ENCODE data around the gene NQO2.
"Not testable (repeated sequence)": the region's sequence is repeated elsewhere in the genome, so short reads cannot be mapped to it uniquely, and the experiment has no call there.

NQO2 gene

GRCh38 chr6:3026791-3027626 lies 27.3 kb downstream of the NQO2 start:
- POLR2A ChIA-PET = interaction anchor here (1.2 kb wide), 1 partner anchor 37 kb away, joined by 4 read pairs; no protein-coding TSS in a partner anchor
- CTCF ChIA-PET = interaction anchor here (0.6 to 1.5 kb wide), 3 partner anchors 12 to 274 kb away, joined by 3 to 5 read pairs (median 4); no protein-coding TSS in a partner anchor
- Histone ChIP-seq H3K9me3 (ENCODE audit: control insufficient read depth, insufficient read depth, low read depth, low read length) (no peaks in the 10 kb centered on the region), H3K4me1 (ENCODE audit: control insufficient read depth, insufficient read depth, low read length) (no peaks in the 10 kb centered on the region; the same call in 1 of the 2 replicates), H3K36me3 (ENCODE audit: control insufficient read depth in 2 of 2, insufficient read depth in 1 of 2, low read length in 2 of 2) (no peaks in the 10 kb centered on the region), H3K27ac (ENCODE audit: extremely low read depth, low read depth, low read length) (no peak overlapping the region), H3K4me3 (ENCODE audit: low read depth, low read length) (no peak overlapping the region)
- no peak for TF ChIP-seq ZNF175 (tag by site-specific recombination; IDR thresholded peaks at IDR 0.05)
- TF ChIP-seq ATF2 (tag by site-specific recombination; IDR thresholded peaks at IDR 0.05; ENCODE audit: low read depth) = no peak
- TF ChIP-seq ZNF600 (tag by site-specific recombination; IDR thresholded peaks at IDR 0.05) = no peak
- TF ChIP-seq ZNF292 (tag by site-specific recombination; IDR thresholded peaks at IDR 0.05; ENCODE audit: borderline replicate concordance, low read depth) = no peak
- no peak for TF ChIP-seq BCL11A (tag by site-specific recombination; IDR thresholded peaks at IDR 0.05; ENCODE audit: low read depth)
- TF ChIP-seq ZNF274 (IDR thresholded peaks at IDR 0.05; ENCODE audit: low read length) = no peak
- no peak for TF ChIP-seq ZNF274 (tag by site-specific recombination; IDR thresholded peaks at IDR 0.05; ENCODE audit: borderline replicate concordance)
- TF ChIP-seq ZNF645 (tag by site-specific recombination; IDR thresholded peaks at IDR 0.05) = no peak
- no peak for TF ChIP-seq ZNF521 (tag by site-specific recombination; IDR thresholded peaks at IDR 0.05)
- no peak for TF ChIP-seq ZNF785 (tag by site-specific recombination; IDR thresholded peaks at IDR 0.05)
- TF ChIP-seq ZNF311 (tag by site-specific recombination; IDR thresholded peaks at IDR 0.05; ENCODE audit: borderline replicate concordance) = no peak
- no peak for TF ChIP-seq ZNF223 (tag by site-specific recombination; IDR thresholded peaks at IDR 0.05)
- TF ChIP-seq HOXC10 (CRISPR knock-in tag; IDR thresholded peaks at IDR 0.05) = no peak
- no peak for TF ChIP-seq ZNF114 (tag by site-specific recombination; IDR thresholded peaks at IDR 0.05)
- TF ChIP-seq ZBTB7A (tag by site-specific recombination; IDR thresholded peaks at IDR 0.05; ENCODE audit: low read depth) = no peak
- TF ChIP-seq ZNF561 (tag by site-specific recombination; IDR thresholded peaks at IDR 0.05; ENCODE audit: borderline replicate concordance) = no peak
- no peak for TF ChIP-seq ZNF148 (tag by site-specific recombination; IDR thresholded peaks at IDR 0.05; ENCODE audit: borderline replicate concordance)
- TF ChIP-seq REPIN1 (tag by site-specific recombination; IDR thresholded peaks at IDR 0.05; ENCODE audit: low read depth) = no peak
- no peak for TF ChIP-seq ZNF146 (tag by site-specific recombination; IDR thresholded peaks at IDR 0.05)
- TF ChIP-seq ZFP41 (tag by site-specific recombination; IDR thresholded peaks at IDR 0.05; ENCODE audit: borderline replicate concordance) = no peak
- TF ChIP-seq ZNF776 (tag by site-specific recombination; IDR thresholded peaks at IDR 0.05; ENCODE audit: borderline replicate concordance) = no peak

GRCh38 chr6:3028156-3028555 lies 28.5 kb downstream of the NQO2 start:
- CTCF ChIA-PET = interaction anchor here (0.6 kb wide), 1 partner anchor 969 kb away, joined by 3 read pairs; no protein-coding TSS in a partner anchor
- H3K4me3 ChIP-seq (ENCODE audit: low read depth, low read length); H3K9me3 ChIP-seq (ENCODE audit: control insufficient read depth, insufficient read depth, low read depth, low read length); POLR2A ChIA-PET; H3K27ac ChIP-seq (ENCODE audit: extremely low read depth, low read depth, low read length); H3K4me1 ChIP-seq (ENCODE audit: control insufficient read depth, insufficient read depth, low read length); H3K36me3 ChIP-seq (ENCODE audit: control insufficient read depth in 2 of 2, insufficient read depth in 1 of 2, low read length in 2 of 2): not testable (repeated sequence)
